NCI-H82 treated with DMSO at 0.1 percent for 48 hours (cell line): ENCODE measurements around the gene SPG11.
"Not testable (repeated sequence)": the region's sequence is repeated elsewhere in the genome, so short reads cannot be mapped to it uniquely, and the experiment has no call there.

Source experiments
- DNase-seq: peaks from one replicate; lab custom pipeline; 2025; ENCODE audit not compliant: unreplicated experiment; lab: John Stamatoyannopoulos, UW

Gene SPG11

GRCh38 chr15:44682809-44683682, 19.6 kb upstream of the SPG11 start:
- not testable (repeated sequence) for DNase-seq

- DNase-seq = no peak
Observed at GRCh38 chr15:44682211-44682610, 18.7 kb upstream of the SPG11 start.

- no peak for DNase-seq
Observed at GRCh38 chr15:44676676-44677075, 13.2 kb upstream of the SPG11 start.

GRCh38 chr15:44675911-44676310, 12.4 kb upstream of the SPG11 start:
- no peak for DNase-seq

GRCh38 chr15:44673639-44674038, 10.2 kb upstream of the SPG11 start:
- no peak for DNase-seq

GRCh38 chr15:44670087-44670950, 6.9 kb upstream of the SPG11 start:
- DNase-seq = no peak

- DNase-seq = no peak
Observed at GRCh38 chr15:44668921-44669320, 5.5 kb upstream of the SPG11 start.

GRCh38 chr15:44667039-44667360, 3.5 kb upstream of the SPG11 start:
- DNase-seq = no peak

GRCh38 chr15:44666210-44667038, 3.0 kb upstream of the SPG11 start:
- no peak for DNase-seq

GRCh38 chr15:44662478-44663409, 718 bp downstream of the SPG11 start:
- no peak for DNase-seq

- no peak for DNase-seq
Observed at GRCh38 chr15:44661576-44661975, 1.9 kb downstream of the SPG11 start.

- no peak for DNase-seq
Observed at GRCh38 chr15:44659056-44659455, 4.4 kb downstream of the SPG11 start.

GRCh38 chr15:44657378-44657777, 6.1 kb downstream of the SPG11 start:
- no peak for DNase-seq

- DNase-seq = no peak
Observed at GRCh38 chr15:44656913-44657312, 6.5 kb downstream of the SPG11 start.

- DNase-seq = no peak
Observed at GRCh38 chr15:44656298-44656697, 7.2 kb downstream of the SPG11 start.

GRCh38 chr15:44654858-44655257, 8.6 kb downstream of the SPG11 start:
- DNase-seq = no peak

GRCh38 chr15:44647637-44648036, 15.8 kb downstream of the SPG11 start:
- no peak for DNase-seq

- DNase-seq = no peak
Observed at GRCh38 chr15:44647036-44647435, 16.4 kb downstream of the SPG11 start.

- no peak for DNase-seq
Observed at GRCh38 chr15:44646460-44646859, 17.0 kb downstream of the SPG11 start.

GRCh38 chr15:44641651-44642050, 21.8 kb downstream of the SPG11 start:
- no peak for DNase-seq
